Activated naive CD8-positive, alpha-beta T cell treated with anti-CD3 and anti-CD28 coated beads, Interleukin-2, amount 50 U/mL, for 24 hours (primary cell): ENCODE measurements around the gene NDUFV1.
"Not testable (repeated sequence)": the region's sequence is repeated elsewhere in the genome, so short reads cannot be mapped to it uniquely, and the experiment has no call there.

Source experiments
- ATAC-seq: fragments of 150-1000 bp; cut with Tn5 transposase; one replicate; pipeline ENCODE4 v1.10.0; 2021
- DNase-seq: peaks from one replicate; pipeline ENCODE4 v3.0.0; 2021
- H3K27ac Mint-ChIP-seq: one replicate; pipeline ENCODE4 v1.8.0; 2021; ENCODE audit warnings: mild to moderate bottlenecking, mixed read lengths
- H3K27me3 Mint-ChIP-seq: one replicate; pipeline ENCODE4 v1.8.0; 2021; ENCODE audit warnings: mixed read lengths
- H3K36me3 Mint-ChIP-seq: one replicate; pipeline ENCODE4 v1.8.0; 2021; ENCODE audit warnings: low read depth, mixed read lengths
- H3K4me1 Mint-ChIP-seq: one replicate; pipeline ENCODE4 v1.8.0; 2021; ENCODE audit warnings: mixed read lengths
- H3K4me3 Mint-ChIP-seq: one replicate; pipeline ENCODE4 v1.8.0; 2021; ENCODE audit warnings: mild to moderate bottlenecking, moderate library complexity, mixed read lengths
- H3K9me3 Mint-ChIP-seq: one replicate; pipeline ENCODE4 v1.8.0; 2021; ENCODE audit warnings: mixed read lengths

NDUFV1 gene

DNA sequence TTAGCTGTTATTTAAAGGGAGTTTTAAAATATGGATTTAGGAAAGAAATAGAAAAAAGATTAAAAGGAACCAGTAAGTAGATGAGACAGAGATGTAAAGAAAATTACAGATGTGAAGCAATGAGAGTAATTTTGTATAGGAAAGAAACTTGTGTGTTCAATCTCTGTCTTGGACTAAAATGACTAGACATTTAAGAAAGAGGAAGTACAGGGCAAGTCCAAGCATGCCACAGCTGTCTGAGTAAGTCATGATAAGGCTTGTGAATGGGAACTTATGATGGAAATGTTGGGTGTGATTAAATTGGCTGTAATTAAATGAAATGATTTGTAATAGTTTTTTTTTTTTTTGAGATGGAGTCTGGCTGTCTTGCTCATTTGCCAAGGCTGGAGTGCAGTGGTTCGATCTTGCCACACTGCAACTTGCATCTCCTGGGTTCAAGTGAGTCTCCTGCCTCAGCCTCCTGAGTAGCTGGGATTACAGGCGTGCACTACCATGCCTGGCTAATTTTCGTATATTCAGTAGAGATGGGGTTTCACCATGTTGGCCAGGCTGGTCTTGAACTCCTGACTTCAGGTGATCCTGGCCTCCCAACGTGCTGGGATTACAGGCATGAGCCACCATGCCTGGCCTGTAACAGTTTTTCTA is 49.7 kb downstream of the NDUFV1 start:
- ATAC-seq: no peak
- no peak overlapping the region for H3K27ac Mint-ChIP-seq

GRCh38 chr11:67657300-67657699 is 50.6 kb downstream of the NDUFV1 start:
- no peaks in the 10 kb centered on the region for H3K27me3 Mint-ChIP-seq
- no peaks in the 10 kb centered on the region for H3K9me3 Mint-ChIP-seq
- peaks cover 4% of the 10 kb centered on the region for H3K36me3 Mint-ChIP-seq
- DNase-seq: no peak
- H3K27ac Mint-ChIP-seq: no peak overlapping the region
- H3K4me1 Mint-ChIP-seq: peaks cover 7% of the 10 kb centered on the region
- no peak overlapping the region for H3K4me3 Mint-ChIP-seq
- no peak for ATAC-seq

More for the DNA sequence above, 49.7 kb downstream of the NDUFV1 start:
- no peaks in the 10 kb centered on the region for H3K9me3 Mint-ChIP-seq
- DNase-seq: no peak
- peaks cover 4% of the 10 kb centered on the region for H3K36me3 Mint-ChIP-seq
- H3K4me1 Mint-ChIP-seq: peaks cover 7% of the 10 kb centered on the region
- H3K27me3 Mint-ChIP-seq: no peaks in the 10 kb centered on the region
- H3K4me3 Mint-ChIP-seq: no peak overlapping the region

DNA sequence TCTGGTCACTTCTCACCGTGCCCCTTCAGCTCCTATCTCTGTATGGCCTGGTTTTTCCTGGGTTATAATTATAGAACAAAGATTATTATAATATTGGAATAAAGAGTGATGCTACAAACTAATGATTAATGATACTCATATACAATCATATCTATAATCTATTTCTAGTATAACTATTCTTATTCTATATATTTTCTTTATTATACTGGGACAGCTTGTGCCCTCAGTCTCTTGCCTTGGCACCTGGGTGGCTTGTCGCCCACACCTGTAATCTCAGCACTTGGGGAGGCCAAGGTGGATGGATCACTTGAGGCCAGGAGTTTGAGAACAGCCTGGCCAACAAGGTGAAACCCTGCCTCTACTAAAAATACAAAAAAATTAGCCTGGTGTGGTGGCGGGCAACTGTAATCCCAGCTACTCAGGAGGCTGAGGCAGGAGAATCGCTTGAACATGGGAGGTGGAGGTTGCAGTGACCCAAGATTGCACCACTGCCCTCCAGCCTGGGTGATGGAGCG is 53.0 kb downstream of the NDUFV1 start:
- not testable (repeated sequence) for DNase-seq, H3K9me3 Mint-ChIP-seq, H3K36me3 Mint-ChIP-seq, ATAC-seq, H3K27ac Mint-ChIP-seq, H3K4me1 Mint-ChIP-seq, H3K27me3 Mint-ChIP-seq, H3K4me3 Mint-ChIP-seq

- not testable (repeated sequence) for H3K4me1 Mint-ChIP-seq, H3K36me3 Mint-ChIP-seq, H3K9me3 Mint-ChIP-seq, H3K27me3 Mint-ChIP-seq, ATAC-seq, DNase-seq, H3K27ac Mint-ChIP-seq, H3K4me3 Mint-ChIP-seq
These were observed 54.0 kb downstream of the NDUFV1 start for GRCh38 chr11:67660752-67661151.
